Chondrocyte (in vitro differentiated cells): ENCODE data around the gene NPR3. TPM values are rescaled to one million over a fixed set of nuclear protein-coding genes. Genes with fewer than 3 reads are reported as not detected.

Experiments used
- DNase-seq: peaks from one replicate; pipeline ENCODE4 v3.0.0; 2021; ENCODE audit warnings: mixed read lengths, low spot score
- H3K27ac Mint-ChIP-seq: one replicate; pipeline ENCODE4 v1.8.0; 2021; ENCODE audit warnings: mild to moderate bottlenecking, moderate library complexity, mixed read lengths; ENCODE audit not compliant: unreplicated experiment
- H3K27me3 Mint-ChIP-seq: 2 replicates; pipeline ENCODE4 v1.8.0; 2021; ENCODE audit warnings: low read depth, mixed read lengths
- H3K36me3 Mint-ChIP-seq: 2 replicates; pipeline ENCODE4 v1.8.0; 2021; ENCODE audit warnings: low read depth, mixed read lengths
- H3K4me1 Mint-ChIP-seq: 2 replicates; pipeline ENCODE4 v1.8.0; 2021; ENCODE audit warnings: low read depth, mild to moderate bottlenecking, mixed read lengths
- H3K4me3 Mint-ChIP-seq: one replicate; pipeline ENCODE4 v1.8.0; 2021; ENCODE audit warnings: mild to moderate bottlenecking, moderate library complexity, mixed read lengths; ENCODE audit not compliant: unreplicated experiment
- H3K9me3 Mint-ChIP-seq: 2 replicates; pipeline ENCODE4 v1.8.0; 2021; ENCODE audit warnings: low read depth, mixed read lengths
- total RNA-seq: library from RNA; stranded (reverse); gene quantifications from 3 replicates; pipeline ENCODE4 v1.2.1, GENCODE V29; 2021
- TF ChIP-seq, protein P1 (sequence below): fragments of 200-600 bp; sonication (generic); IDR thresholded peaks from 2 replicates; pipeline ENCODE4 v1.5.0; 2021; ENCODE audit warnings: antibody characterized with exemption, mild to moderate bottlenecking, moderate library complexity

NPR3 gene
- total RNA-seq, 1 donor from 2014 or later: 261 TPM

GRCh38 chr5:32678472-32678871 lies 32.6 kb upstream of the NPR3 start:
- Mint-ChIP-seq H3K27me3 (no peaks in the 10 kb centered on the region), H3K4me1 (peaks cover 8% of the 10 kb centered on the region), H3K27ac (no peak overlapping the region), H3K9me3 (peaks cover 1% of the 10 kb centered on the region), H3K4me3 (no peak overlapping the region), H3K36me3 (no peaks in the 10 kb centered on the region)
- TF ChIP-seq, protein P1, sequence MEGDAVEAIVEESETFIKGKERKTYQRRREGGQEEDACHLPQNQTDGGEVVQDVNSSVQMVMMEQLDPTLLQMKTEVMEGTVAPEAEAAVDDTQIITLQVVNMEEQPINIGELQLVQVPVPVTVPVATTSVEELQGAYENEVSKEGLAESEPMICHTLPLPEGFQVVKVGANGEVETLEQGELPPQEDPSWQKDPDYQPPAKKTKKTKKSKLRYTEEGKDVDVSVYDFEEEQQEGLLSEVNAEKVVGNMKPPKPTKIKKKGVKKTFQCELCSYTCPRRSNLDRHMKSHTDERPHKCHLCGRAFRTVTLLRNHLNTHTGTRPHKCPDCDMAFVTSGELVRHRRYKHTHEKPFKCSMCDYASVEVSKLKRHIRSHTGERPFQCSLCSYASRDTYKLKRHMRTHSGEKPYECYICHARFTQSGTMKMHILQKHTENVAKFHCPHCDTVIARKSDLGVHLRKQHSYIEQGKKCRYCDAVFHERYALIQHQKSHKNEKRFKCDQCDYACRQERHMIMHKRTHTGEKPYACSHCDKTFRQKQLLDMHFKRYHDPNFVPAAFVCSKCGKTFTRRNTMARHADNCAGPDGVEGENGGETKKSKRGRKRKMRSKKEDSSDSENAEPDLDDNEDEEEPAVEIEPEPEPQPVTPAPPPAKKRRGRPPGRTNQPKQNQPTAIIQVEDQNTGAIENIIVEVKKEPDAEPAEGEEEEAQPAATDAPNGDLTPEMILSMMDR: no peak
- peak; percentile 75 for DNase-seq

- TF ChIP-seq, protein P1: no peak
- no peak for DNase-seq
- peaks cover 9% of the 10 kb centered on the region for H3K9me3 Mint-ChIP-seq
- H3K36me3 Mint-ChIP-seq: peaks cover 1% of the 10 kb centered on the region
- no peak overlapping the region for H3K4me3 Mint-ChIP-seq
- peaks cover 8% of the 10 kb centered on the region for H3K4me1 Mint-ChIP-seq
- no peak overlapping the region for H3K27ac Mint-ChIP-seq
- no peaks in the 10 kb centered on the region for H3K27me3 Mint-ChIP-seq
Observed at GRCh38 chr5:32679218-32679617, 31.9 kb upstream of the NPR3 start.

DNA sequence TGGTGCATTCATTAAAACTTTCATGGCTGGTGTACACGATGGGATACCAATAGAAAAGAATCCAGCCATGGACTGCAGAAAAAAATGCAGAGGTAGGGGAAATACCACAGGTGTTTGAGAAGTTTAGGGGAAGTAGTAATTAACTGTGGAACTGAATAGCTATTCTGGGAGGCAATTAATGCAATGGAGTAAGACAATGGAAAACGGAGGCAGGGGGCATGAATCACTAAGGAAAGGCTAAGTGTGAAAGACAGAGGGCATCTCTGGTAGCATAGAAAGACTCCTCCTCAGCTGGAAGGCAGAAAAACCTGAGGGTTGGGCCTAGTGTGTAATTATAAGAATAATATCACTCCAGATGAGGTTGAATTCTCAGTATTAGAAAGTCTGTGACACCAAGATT lies 30.9 kb upstream of the NPR3 start:
- H3K4me1 Mint-ChIP-seq: peaks cover 8% of the 10 kb centered on the region
- DNase-seq: no peak
- H3K4me3 Mint-ChIP-seq: no peak overlapping the region
- TF ChIP-seq, protein P1: no peak
- peaks cover 1% of the 10 kb centered on the region for H3K36me3 Mint-ChIP-seq
- no peaks in the 10 kb centered on the region for H3K27me3 Mint-ChIP-seq
- peaks cover 12% of the 10 kb centered on the region for H3K9me3 Mint-ChIP-seq
- H3K27ac Mint-ChIP-seq: no peak overlapping the region

GRCh38 chr5:32683125-32683524 lies 28.0 kb upstream of the NPR3 start:
- DNase-seq: no peak
- Mint-ChIP-seq H3K4me1 (peaks cover 20% of the 10 kb centered on the region), H3K36me3 (peaks cover 3% of the 10 kb centered on the region), H3K4me3 (no peak overlapping the region), H3K27ac (no peak overlapping the region), H3K9me3 (peaks cover 17% of the 10 kb centered on the region), H3K27me3 (no peaks in the 10 kb centered on the region)
- TF ChIP-seq, protein P1: no peak

DNA sequence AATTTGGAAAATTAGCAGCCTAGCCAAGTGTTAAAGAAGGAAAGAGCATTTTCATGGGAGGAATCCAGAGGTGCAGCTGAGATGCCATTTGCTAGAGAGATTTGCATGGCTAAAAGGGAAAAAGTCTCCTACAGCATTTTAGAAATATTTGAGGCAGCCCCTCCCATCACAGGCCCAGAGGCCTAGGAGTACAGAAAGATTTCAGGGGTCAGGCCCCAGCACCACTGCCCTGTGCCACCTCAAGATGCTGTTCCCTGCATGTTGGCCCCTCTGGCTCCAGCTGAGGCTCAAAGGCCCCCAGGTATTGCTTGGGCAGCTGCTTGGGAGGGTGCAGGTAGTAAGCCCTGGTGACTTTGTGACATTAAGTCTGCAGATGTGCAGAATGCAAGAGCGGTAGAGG lies 26.9 kb upstream of the NPR3 start:
- Mint-ChIP-seq H3K27me3 (no peaks in the 10 kb centered on the region), H3K36me3 (peaks cover 3% of the 10 kb centered on the region), H3K27ac (no peak overlapping the region), H3K4me3 (no peak overlapping the region), H3K4me1 (peaks cover 25% of the 10 kb centered on the region), H3K9me3 (peaks cover 17% of the 10 kb centered on the region)
- DNase-seq: no peak
- TF ChIP-seq, protein P1: no peak
